Panc1 (cell line): ENCODE data around the gene LHFPL2.

ENCODE experiments used
- CTCF ChIP-seq: fragments of 450-650 bp; IDR thresholded peaks from 2 replicates; pipeline ENCODE4 v1.5.1; 2017; ENCODE audit warnings: mild to moderate bottlenecking
- REST ChIP-seq, 2 experiments: IDR thresholded peaks; 2 replicates each; pipeline ENCODE4 v1.6.1; 2011 to 2012; ENCODE audit warnings: low read depth in 2 of 2, control low read depth in 1 of 2, low read length in 1 of 2, mild to moderate bottlenecking in 1 of 2, moderate library complexity in 1 of 2; ENCODE audit not compliant: insufficient read depth in 1 of 2

- TF ChIP-seq CTCF (no peak), REST (IDR thresholded peaks at IDR 0.05; ENCODE audit: insufficient read depth in 1 of 2, low read depth in 2 of 2, low read length in 1 of 2) (no peak)
Measured at GRCh38 chr5:78458843-78459242, 189.7 kb downstream of the LHFPL2 start.
